Smooth muscle cell of the brain vasculature (primary cell): ENCODE measurements around the gene RTN4RL1.

ENCODE experiments used
- DNase-seq: peaks from one replicate; pipeline ENCODE4 v3.0.0-alpha.2; 2012; ENCODE audit warnings: low read depth, low spot score

Gene RTN4RL1

DNA sequence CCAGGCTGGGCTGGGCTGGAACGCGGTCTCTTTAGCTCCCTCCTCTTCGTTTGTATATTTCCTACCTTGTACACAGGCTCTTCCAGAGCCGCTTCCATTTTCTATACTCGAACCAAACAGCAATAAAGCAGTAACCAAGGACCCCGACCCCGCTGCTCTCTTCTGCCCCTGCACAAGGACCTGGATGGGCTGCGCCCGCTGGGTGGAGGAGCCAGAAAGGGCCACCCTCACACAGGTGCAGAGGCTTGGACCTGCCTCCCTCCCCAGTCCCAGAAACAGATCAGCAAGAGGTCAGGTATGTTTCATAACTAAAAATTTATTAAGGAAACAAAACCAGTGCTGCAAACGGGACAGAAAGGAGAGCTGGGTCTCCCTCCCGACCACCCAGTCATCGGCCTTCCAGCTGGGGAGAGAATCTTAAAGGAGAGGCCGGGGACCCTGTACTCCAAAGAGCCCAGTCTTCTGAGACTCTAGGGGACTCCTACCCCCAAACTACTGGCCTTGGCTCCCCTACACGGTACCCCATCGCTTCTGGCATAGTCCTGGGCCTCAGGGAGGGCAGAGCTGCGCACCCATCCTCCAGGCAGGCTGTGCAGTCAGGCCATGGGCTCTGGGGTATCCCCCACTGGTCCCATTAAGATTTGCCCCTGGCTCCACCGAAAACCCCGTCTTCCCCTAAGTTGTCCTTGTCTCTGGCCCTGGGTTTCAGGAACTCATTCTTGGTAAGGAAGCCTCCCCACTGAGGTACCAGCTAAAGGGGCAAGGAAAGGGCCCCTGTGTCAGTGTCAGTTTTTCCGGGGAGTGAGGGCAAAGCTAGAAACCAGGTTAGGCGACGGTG, 34.6 kb upstream of the RTN4RL1 start:
- no peak for DNase-seq

DNA sequence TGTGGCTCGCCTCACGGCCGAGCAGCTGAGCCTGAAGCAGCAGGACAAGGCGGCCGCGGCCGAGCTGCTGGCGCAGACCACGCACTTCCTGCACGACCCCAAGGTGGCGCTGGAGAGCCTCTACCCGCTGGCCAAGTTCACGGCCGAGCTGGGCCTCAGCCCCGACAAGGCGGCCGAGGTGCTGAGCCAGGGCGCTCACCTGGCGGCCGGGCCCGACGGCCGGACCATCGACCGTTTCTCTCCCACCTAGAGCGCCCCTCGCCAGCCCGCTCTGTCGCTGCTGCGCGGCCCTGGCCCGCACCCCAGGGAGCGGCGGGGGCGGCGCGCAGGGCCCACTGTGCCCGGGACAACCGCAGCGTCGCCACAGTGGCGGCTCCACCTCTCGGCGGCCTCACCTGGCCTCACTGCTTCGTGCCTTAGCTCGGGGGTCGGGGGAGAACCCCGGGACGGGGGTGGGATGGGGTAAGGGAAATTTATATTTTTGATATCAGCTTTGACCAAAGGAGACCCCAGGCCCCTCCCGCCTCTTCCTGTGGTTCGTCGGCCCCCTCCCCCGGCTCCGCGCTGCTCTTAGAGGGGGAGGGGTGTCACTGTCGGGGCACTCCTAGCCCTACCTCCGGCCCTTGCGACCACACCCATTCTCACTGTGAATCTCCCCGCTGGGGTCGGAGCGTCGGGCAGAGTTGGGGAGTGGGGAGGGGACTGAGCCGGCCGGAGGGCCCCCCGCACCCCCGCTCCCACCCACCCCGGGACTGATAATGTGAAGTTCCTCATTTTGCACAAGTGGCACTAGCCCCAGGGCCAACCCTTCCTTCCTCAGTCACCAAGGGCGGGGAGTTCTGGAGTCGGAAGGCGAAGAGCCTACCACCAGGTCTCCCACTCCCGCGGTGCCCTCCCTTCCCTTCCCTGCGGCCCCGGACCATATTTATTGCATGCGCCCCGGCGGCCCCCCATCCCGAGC, 33.7 kb upstream of the RTN4RL1 start:
- DNase-seq, result no peak

DNA sequence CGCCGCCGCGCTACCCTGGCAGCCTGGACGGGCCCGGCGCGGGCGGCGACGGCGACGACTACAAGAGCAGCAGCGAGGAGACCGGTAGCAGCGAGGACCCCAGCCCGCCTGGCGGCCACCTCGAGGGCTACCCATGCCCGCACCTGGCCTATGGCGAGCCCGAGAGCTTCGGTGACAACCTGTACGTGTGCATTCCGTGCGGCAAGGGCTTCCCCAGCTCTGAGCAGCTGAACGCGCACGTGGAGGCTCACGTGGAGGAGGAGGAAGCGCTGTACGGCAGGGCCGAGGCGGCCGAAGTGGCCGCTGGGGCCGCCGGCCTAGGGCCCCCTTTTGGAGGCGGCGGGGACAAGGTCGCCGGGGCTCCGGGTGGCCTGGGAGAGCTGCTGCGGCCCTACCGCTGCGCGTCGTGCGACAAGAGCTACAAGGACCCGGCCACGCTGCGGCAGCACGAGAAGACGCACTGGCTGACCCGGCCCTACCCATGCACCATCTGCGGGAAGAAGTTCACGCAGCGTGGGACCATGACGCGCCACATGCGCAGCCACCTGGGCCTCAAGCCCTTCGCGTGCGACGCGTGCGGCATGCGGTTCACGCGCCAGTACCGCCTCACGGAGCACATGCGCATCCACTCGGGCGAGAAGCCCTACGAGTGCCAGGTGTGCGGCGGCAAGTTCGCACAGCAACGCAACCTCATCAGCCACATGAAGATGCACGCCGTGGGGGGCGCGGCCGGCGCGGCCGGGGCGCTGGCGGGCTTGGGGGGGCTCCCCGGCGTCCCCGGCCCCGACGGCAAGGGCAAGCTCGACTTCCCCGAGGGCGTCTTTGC, 32.8 kb upstream of the RTN4RL1 start:
- no peak for DNase-seq

DNA sequence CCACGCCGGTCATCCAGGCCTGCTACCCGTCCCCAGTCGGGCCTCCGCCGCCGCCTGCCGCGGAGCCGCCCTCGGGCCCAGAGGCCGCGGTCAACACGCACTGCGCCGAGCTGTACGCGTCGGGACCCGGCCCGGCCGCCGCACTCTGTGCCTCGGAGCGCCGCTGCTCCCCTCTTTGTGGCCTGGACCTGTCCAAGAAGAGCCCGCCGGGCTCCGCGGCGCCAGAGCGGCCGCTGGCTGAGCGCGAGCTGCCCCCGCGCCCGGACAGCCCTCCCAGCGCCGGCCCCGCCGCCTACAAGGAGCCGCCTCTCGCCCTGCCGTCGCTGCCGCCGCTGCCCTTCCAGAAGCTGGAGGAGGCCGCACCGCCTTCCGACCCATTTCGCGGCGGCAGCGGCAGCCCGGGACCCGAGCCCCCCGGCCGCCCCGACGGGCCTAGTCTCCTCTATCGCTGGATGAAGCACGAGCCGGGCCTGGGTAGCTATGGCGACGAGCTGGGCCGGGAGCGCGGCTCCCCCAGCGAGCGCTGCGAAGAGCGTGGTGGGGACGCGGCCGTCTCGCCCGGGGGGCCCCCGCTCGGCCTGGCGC, 32.1 kb upstream of the RTN4RL1 start:
- no peak for DNase-seq

DNA sequence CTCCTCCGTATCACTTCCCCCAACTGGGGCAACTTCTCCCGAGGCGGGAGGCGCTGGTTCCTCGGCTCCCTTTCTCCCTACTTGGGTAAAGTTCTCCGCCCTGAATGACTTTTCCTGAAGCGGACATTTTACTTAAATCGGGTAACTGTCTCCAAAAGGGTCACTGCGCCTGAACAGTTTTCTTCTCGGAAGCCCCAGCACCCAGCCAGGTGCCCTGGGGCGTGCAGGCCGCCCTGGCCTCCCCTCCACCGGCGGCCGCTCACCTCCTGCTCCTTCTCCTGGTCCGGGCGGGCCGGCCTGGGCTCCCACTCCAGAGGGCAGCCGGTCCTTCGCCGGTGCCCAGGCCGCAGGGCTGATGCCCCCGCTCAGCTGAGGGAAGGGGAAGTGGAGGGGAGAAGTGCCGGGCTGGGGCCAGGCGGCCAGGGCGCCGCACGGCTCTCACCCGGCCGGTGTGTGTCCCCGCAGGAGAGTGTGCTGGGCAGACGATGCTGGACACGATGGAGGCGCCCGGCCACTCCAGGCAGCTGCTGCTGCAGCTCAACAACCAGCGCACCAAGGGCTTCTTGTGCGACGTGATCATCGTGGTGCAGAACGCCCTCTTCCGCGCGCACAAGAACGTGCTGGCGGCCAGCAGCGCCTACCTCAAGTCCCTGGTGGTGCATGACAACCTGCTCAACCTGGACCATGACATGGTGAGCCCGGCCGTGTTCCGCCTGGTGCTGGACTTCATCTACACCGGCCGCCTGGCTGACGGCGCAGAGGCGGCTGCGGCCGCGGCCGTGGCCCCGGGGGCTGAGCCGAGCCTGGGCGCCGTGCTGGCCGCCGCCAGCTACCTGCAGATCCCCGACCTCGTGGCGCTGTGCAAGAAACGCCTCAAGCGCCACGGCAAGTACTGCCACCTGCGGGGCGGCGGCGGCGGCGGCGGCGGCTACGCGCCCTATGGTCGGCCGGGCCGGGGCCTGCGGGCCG, 31.4 kb upstream of the RTN4RL1 start:
- no peak for DNase-seq

DNA sequence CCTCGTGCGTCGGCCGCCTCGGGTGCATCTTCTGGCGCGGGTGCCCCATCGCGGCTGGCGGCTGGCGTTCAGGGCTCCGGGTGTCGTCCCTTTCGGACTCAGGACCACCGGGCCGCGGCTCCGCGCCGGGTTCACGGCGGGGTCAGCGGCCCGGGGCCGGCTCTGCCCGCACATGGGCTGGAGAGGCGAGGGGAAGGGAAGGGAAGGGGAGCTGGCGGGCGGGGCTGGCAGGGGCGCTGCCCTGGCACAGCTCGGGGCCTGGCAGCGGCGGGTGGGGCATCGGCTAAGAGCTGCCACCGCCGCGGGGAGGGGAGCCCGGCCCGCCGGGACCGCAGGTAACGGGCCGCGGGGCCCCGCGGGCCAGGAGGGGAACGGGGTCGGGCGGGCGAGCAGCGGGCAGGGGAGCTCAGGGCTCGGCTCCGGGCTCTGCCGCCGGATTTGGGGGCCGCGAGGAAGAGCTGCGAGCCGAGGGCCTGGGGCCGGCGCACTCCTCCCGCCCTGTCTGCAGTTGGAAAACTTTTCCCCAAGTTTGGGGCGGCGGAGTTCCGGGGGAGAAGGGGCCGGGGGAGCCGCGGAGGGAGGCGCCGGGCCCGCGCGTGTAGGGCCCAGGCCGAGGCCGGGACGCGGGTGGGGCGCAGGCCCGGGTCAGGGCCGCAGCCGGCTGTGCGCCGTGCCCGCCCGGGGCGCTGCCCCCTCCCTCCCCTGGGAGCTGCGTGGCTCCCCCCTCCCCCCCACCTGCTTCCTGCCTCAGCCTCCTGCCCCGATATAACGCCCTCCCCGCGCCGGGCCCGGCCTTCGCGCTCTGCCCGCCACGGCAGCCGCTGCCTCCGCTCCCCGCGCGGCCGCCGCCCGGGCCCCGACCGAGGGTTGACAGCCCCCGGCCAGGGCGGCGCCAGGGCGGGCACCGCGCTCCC, 30.4 kb upstream of the RTN4RL1 start:
- DNase-seq, result no peak

DNA sequence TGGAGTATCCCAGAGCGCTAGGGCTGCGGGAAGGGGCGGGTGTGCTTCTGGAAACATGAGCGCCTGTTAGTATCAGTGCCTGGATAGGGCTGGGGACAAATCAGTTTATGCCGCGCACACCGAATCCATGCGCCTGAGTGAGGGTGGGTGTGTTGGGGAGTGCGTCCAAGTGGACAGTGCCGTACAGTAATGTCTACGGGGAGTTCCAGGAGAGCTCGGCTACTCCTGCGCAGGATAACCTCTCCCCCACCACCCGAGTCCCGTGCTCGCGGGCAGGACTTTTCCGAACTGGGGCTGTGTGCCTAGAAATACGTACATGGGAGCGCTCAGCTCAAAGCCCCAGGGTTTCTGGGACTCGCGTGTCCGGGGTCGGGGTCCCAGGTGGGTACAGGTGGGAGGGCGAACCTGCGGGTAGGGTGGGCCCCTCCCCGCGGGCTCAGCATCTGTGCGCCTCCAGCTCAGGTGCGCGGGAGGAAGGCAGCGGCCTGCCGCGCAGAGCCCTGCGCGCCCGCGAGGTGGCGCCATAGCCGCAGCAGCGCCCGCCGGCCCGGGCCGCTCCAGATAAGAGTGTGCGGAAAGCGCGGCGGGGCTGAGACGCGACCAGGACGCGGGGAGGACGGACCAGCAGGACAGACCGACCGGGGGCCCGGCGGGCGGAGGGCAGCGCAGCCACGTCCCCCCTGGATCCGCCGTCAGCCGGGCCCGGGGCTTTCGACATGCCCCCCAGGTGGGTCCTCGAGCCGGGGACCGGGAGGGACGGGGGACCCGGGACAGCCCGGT, 29.6 kb upstream of the RTN4RL1 start, which contains the start of gene HIC1:
Gene HIC1, plus strand, starts transcription at position 592 of the 780 bp plus-strand sequence. CDS start 1,588 bp downstream, outside the sequence.
- DNase-seq, result no peak

DNA sequence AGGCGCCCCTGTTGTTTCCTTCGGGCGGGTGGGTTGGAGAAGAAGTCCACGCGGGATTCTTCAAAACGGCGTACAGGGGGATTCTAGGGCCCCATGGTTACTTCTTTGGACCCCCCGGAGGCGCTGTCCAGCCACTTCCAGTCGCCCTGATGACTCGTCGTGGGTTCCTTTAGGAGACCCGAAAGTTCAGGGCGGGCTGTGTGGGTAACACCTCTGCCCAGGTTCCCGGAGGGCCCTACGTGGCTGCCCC, 29.1 kb upstream of the RTN4RL1 start:
- DNase-seq, result no peak

DNA sequence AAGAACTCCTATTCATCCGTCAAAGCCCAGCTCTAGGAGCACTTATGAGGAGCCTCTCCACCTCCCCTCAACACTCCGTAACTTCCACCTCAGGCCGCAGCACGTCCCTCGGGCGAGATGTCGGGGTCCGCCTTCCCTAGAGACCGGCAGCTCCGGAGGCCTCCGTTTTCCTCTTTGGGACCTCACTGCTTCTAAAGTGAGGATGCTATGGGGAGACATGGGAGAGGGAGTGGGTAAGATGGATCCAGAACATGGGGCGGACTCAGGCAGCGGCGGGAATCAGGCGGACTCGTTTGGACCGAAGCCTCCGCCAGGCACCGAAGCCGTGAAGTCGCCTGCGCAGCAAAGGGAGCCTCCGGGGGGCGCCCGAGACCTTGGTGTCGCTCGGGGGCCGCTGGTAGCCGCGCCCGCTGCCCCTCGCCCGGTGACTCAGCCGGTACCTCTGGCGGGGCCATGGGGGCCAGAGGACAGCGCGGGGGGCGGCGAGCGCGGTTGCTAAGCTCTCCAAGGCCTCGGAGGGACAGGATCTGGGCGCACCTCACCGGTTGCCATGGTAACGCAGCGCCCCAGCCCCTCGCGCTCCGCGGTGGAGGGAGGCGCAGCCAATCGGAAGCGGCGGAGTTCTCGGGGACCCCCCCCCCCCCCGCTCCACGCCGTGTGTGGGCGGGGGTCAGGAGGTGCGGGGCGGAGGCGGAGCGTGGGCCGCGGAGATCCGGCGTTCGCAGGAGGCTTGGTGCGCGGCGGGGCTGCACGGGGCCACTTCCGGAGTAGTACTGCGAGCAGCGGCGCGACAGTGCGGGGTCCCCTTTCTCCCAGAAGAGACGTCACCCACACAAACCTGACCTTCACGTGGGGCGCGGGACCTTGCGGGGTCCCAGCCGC, 28.5 kb upstream of the RTN4RL1 start:
- DNase-seq, result no peak

DNA sequence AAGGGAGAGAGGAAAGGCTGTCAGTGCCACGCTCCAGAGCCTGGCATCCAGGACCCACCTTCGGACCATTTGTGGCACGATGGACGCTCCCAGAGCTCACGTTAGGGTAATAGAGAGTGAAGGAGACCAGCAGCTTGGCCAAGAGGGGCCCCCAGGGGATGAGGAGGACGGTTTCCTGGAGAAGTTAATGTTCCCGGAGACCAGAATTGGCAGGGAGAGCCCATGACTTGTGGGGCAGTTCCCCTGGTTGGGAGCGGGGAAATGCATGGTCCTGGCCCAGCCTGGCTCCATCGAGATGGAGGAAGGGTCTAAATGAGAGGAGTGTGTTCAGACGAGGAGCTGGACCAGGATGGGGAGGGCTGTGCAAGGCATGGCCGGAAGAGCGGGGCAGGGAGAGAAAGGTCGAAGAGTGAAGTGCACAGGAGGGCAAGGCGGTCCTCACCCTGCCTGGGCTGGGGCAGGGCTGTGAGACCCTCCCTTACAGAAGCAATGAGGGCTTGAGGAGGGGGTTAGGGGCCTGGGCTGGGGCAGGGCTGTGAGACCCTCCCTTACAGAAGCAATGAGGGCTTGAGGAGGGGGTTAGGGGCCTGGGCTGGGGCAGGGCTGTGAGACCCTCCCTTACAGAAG, 26.9 kb upstream of the RTN4RL1 start:
- no peak for DNase-seq

DNA sequence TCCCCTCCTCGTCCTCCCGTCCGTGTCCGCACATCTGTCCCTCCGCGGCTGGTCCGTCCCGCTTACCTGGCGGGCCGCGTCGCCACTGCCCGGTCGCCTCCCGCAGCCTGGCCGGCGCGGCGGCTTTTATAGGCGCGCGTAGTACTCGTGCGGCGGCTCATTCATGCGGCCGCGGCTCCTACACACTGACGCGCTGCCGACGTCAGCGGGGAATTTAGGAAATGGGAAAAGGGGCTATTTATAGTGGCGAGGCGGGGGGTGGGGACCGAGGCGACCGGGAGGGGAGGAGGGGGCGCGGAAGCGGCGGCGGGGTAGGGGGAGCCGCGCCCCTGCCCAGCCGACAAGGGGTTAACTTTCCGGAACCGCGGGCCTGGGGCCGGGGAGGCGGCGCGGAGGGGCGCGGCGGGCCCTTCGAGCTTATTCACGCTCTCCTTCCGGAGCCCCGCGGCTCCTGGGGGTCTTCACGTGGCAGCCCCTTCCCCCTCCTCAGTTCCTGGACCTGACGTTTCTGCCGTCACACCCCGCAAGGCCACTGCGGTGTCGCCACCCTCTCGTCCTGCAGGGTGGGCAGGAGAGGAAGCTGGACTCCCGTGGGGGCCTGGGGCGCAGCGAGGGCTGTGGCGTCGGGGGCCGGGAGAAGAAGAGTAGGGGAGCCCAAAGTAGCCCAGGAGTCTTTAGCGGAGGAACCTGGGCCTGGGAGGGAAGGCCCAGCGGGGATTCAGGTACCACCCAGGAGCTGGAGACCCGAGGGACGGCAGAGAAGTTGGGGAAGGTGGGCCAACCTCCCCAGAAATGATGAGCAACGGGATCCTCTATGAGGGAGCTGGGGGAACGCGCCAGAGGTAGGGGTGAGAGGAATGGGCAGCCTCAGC, 26.2 kb upstream of the RTN4RL1 start:
- DNase-seq, result no peak

DNA sequence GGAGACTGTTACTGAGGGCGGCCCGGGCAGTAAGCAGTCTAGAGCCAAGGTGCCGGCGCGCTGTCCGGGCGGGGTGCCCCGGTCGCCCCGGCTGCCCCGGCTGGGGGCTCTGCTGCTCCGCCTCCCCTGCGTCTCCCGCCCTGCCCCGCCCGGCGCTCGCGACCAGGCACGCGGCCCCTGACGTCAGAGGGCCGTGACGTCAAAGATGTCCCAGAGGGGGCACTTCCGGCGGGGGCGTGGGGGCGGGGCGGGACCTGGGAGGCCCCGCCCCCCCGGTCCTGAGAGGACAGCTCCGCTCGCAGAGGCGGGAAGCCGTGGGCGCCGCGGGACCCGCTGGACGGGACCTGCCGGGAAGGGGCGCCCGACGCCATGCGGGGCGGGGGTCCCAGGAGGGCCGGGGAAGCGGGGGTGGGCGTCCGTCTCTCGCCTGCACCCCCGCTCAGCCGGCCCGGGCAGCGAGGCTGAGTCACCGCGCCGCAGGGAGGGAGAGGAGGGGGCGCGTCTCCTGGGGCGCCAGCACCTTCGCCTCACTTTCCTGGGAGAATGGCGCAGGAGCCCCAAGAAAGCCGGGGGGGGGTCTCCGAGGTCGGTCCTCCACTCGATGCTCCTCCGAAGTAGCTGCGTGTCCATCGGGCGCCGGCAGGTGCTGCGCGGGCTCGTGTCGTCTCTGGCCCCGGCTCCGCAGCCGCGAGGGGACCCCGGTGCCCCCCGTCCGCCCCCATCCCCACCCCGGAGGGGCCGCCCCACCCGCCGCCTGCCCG, 25.3 kb upstream of the RTN4RL1 start:
- no peak for DNase-seq

DNA sequence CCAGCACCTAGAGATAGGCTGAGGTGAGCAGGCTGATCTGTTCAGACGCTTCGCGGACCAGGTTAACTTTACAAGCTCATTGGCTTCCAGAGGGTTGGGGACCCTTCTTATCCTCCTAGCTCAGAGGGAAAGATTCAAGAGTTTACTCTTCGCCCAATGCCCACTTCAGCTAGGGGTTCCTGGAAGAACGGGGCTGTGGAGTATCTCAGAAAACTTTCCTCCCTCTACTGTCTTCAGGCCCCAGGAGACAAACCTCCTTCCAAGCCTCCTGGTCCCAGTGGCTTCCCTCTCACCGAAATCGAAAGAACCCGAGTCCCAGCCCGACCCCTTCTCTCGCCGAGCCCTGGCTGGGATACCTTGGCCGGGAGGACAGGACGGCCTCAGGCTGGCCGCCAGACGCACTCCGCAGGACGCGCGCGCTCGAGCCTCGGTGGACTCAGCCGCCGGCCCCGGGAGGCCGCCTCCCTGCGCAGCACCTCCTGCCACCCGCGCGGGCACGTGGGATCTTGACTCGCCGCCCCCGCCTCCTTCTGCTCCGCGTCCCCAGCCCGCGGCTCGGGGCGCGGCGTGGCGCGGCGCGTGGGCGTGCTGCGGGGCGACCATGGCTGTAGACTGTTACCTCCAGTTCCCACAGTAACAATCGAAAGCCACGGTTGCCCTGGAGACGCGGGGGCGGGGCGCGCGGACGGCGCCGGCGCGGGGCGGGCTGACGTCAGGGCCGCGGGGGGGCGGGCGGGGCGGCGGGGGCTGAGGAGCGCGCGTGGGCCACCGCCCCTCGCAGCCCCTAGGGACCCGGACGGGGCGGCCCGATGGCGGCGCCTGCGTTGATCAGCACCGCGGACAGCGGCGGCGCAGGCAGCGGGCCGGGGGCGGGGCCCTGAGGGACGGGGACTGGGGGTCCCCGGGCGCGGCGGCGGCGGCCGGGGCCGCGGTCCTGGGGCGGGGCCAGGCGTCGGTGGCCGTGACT, 24.5 kb upstream of the RTN4RL1 start:
- DNase-seq, result no peak

DNA sequence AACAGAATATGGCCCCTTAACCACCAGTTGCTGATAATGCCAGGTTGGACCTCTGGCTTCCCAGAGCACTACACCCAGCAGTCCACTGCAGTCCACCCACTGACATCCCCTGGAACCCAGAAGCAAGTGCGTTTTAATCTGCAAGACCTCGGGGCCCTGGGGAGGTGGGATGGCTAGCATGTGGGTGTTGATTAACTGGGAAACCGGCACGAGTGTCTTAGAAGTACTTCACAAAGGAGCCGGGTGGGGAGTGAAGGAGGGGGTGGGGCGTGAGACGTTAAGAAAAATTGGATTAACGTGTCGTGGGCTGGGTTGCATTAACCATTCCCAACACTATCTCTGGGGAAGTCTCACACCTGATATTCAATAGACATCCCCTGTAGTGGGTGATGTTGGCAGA, 23.7 kb upstream of the RTN4RL1 start:
- DNase-seq, result no peak
